Measurements from ENCODE around the gene KANSL1. TPM values are rescaled to one million over a fixed set of nuclear protein-coding genes. Genes with fewer than 3 reads are reported as not detected.

The KANSL1 gene
- total RNA-seq, 2 donors from 2014 or later: 137 to 144 TPM

- no peaks in the 10 kb centered on the region for H3K4me1 ChIP-seq (ENCODE audit: control insufficient read depth, insufficient read depth, low read length)
- no peak overlapping the region for H3K27ac ChIP-seq (ENCODE audit: low read depth, low read length)
- H3K9me3 ChIP-seq (ENCODE audit: control insufficient read depth, low read length): no peaks in the 10 kb centered on the region
- H3K27ac Mint-ChIP-seq: no peak overlapping the region
- no peak overlapping the region for H3K4me3 ChIP-seq (ENCODE audit: low read length)
- no peaks in the 10 kb centered on the region for H3K9me3 Mint-ChIP-seq
- peaks cover 14% of the 10 kb centered on the region for H3K36me3 Mint-ChIP-seq (ENCODE audit: low read depth)
- no peak for TF ChIP-seq CTCF (conservative IDR thresholded peaks at IDR 0.05)
- WGBS, 2 experiments (ENCODE audit: insufficient coverage in 1 of 2, insufficient read length in 1 of 2): no CpG with 5 or more reads among the region's 1 CpG
- H3K27me3 ChIP-seq (ENCODE audit: control insufficient read depth, insufficient read depth, low read length, poor library complexity, severe bottlenecking): no peaks in the 10 kb centered on the region
- H3K4me1 Mint-ChIP-seq: peaks cover 45% of the 10 kb centered on the region
- H3K9ac ChIP-seq (ENCODE audit: extremely low read depth, low read length, poor library complexity, severe bottlenecking): no peak overlapping the region
- DNase-seq: no peak
- no peaks in the 10 kb centered on the region for H3K27me3 Mint-ChIP-seq (ENCODE audit: insufficient read depth)
- H3K4me3 Mint-ChIP-seq: no peak overlapping the region
- H3K36me3 ChIP-seq (ENCODE audit: control insufficient read depth, insufficient read depth, low read length): peaks cover 28% of the 10 kb centered on the region
These were observed 17.3 kb downstream of the KANSL1 start for GRCh38 chr17:46175891-46176290.

- H3K27ac ChIP-seq (ENCODE audit: low read depth, low read length): no peak overlapping the region
- Mint-ChIP-seq H3K27me3 (ENCODE audit: insufficient read depth) (no peaks in the 10 kb centered on the region), H3K4me3 (no peak overlapping the region), H3K27ac (peak overlapping the region; percentile 6), H3K36me3 (ENCODE audit: low read depth) (peaks cover 38% of the 10 kb centered on the region), H3K9me3 (no peaks in the 10 kb centered on the region), H3K4me1 (peaks cover 39% of the 10 kb centered on the region)
- H3K4me1 ChIP-seq (ENCODE audit: control insufficient read depth, insufficient read depth, low read length): peaks cover 2% of the 10 kb centered on the region
- H3K27me3 ChIP-seq (ENCODE audit: control insufficient read depth, insufficient read depth, low read length, poor library complexity, severe bottlenecking): no peaks in the 10 kb centered on the region
- H3K36me3 ChIP-seq (ENCODE audit: control insufficient read depth, insufficient read depth, low read length): peaks cover 43% of the 10 kb centered on the region
- DNase-seq: no peak
- 93 to 100% methylated on average over 2 of the region's 2 CpGs for WGBS, 2 experiments (ENCODE audit: insufficient coverage in 1 of 2, insufficient read length in 1 of 2)
- H3K9me3 ChIP-seq (ENCODE audit: control insufficient read depth, low read length): no peaks in the 10 kb centered on the region
- no peak overlapping the region for H3K4me3 ChIP-seq (ENCODE audit: low read length)
- H3K9ac ChIP-seq (ENCODE audit: extremely low read depth, low read length, poor library complexity, severe bottlenecking): no peak overlapping the region
- no peak for TF ChIP-seq CTCF (conservative IDR thresholded peaks at IDR 0.05)
These were observed 20.1 kb downstream of the KANSL1 start for GRCh38 chr17:46173153-46173552.

- peaks cover 2% of the 10 kb centered on the region for H3K4me1 ChIP-seq (ENCODE audit: control insufficient read depth, insufficient read depth, low read length)
- H3K9ac ChIP-seq (ENCODE audit: extremely low read depth, low read length, poor library complexity, severe bottlenecking): no peak overlapping the region
- no peaks in the 10 kb centered on the region for H3K9me3 Mint-ChIP-seq
- no peak for DNase-seq
- peaks cover 52% of the 10 kb centered on the region for H3K36me3 ChIP-seq (ENCODE audit: control insufficient read depth, insufficient read depth, low read length)
- no peak overlapping the region for H3K4me3 ChIP-seq (ENCODE audit: low read length)
- H3K27me3 Mint-ChIP-seq (ENCODE audit: insufficient read depth): no peaks in the 10 kb centered on the region
- WGBS, 2 experiments (ENCODE audit: insufficient coverage in 1 of 2, insufficient read length in 1 of 2): 97 to 98% methylated on average over 5 to 14 of the region's 14 CpGs
- peaks cover 42% of the 10 kb centered on the region for H3K4me1 Mint-ChIP-seq
- H3K9me3 ChIP-seq (ENCODE audit: control insufficient read depth, low read length): no peaks in the 10 kb centered on the region
- TF ChIP-seq CTCF (conservative IDR thresholded peaks at IDR 0.05): no peak
- peak overlapping the region; percentile 66 for H3K27ac Mint-ChIP-seq
- H3K27ac ChIP-seq (ENCODE audit: low read depth, low read length): no peak overlapping the region
- H3K36me3 Mint-ChIP-seq (ENCODE audit: low read depth): peaks cover 41% of the 10 kb centered on the region
- no peaks in the 10 kb centered on the region for H3K27me3 ChIP-seq (ENCODE audit: control insufficient read depth, insufficient read depth, low read length, poor library complexity, severe bottlenecking)
- H3K4me3 Mint-ChIP-seq: no peak overlapping the region
These were observed 21.3 kb downstream of the KANSL1 start for GRCh38 chr17:46171939-46172338.
